ENCODE data around the gene ABCA13. TPM values are rescaled to one million over a fixed set of nuclear protein-coding genes. Genes with fewer than 3 reads are reported as not detected.

Gene ABCA13
- total and polyA plus RNA-seq, 4 donors: 1.2 to 23.2 (median 3.5) TPM

DNA sequence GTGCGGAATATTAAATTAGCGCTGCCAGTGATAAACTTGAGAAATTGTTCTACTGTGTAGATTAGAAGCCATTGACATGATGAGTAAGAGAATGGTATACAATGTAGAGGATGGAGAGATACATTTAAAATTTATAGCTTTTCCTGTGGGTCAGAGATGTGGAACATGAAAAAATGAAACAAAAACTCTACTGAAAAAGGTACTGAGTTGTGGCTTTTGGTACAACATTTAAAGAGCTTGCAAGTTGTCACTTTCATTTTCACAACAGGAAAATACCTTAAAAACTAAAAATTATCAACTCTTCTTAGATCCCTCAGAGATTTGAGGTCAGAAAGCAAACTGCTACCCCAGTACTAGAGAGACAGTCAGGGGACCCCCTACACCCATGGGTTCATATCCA is 404.3 kb downstream of the ABCA13 start:
- DNase-seq: no peak
- TF ChIP-seq, protein P1, sequence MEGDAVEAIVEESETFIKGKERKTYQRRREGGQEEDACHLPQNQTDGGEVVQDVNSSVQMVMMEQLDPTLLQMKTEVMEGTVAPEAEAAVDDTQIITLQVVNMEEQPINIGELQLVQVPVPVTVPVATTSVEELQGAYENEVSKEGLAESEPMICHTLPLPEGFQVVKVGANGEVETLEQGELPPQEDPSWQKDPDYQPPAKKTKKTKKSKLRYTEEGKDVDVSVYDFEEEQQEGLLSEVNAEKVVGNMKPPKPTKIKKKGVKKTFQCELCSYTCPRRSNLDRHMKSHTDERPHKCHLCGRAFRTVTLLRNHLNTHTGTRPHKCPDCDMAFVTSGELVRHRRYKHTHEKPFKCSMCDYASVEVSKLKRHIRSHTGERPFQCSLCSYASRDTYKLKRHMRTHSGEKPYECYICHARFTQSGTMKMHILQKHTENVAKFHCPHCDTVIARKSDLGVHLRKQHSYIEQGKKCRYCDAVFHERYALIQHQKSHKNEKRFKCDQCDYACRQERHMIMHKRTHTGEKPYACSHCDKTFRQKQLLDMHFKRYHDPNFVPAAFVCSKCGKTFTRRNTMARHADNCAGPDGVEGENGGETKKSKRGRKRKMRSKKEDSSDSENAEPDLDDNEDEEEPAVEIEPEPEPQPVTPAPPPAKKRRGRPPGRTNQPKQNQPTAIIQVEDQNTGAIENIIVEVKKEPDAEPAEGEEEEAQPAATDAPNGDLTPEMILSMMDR (IDR thresholded peaks at IDR 0.05; ENCODE audit: control extremely low read depth, extremely low read depth): no peak
- no peaks in the 10 kb centered on the region for H3K36me3 ChIP-seq (ENCODE audit: control insufficient read depth in 4 of 4, insufficient read depth in 4 of 4, low read length in 4 of 4)
- H3K9ac ChIP-seq (ENCODE audit: insufficient read depth in 1 of 2, low read length in 2 of 2): no peak overlapping the region
- no peak overlapping the region for H3K4me3 ChIP-seq
- H3K27me3 ChIP-seq (ENCODE audit: control insufficient read depth in 3 of 3, insufficient read depth in 3 of 3, low read length in 2 of 3): no peaks in the 10 kb centered on the region
- no peak for ATAC-seq (ENCODE audit: insufficient read depth, low FRiP score)
- no peaks in the 10 kb centered on the region for H3K4me1 ChIP-seq (ENCODE audit: control insufficient read depth in 5 of 5, insufficient read depth in 5 of 5, low read length in 5 of 5)
- 97 to 99% methylated on average over 2 of the region's 2 CpGs for WGBS, 2 donors
- H3K9me3 ChIP-seq (ENCODE audit: control insufficient read depth in 4 of 4, insufficient read depth in 3 of 4, low read length in 3 of 4): no peaks in the 10 kb centered on the region
- H3K27ac ChIP-seq (ENCODE audit: low read depth in 1 of 2, low read length in 1 of 2): no peak overlapping the region

DNA sequence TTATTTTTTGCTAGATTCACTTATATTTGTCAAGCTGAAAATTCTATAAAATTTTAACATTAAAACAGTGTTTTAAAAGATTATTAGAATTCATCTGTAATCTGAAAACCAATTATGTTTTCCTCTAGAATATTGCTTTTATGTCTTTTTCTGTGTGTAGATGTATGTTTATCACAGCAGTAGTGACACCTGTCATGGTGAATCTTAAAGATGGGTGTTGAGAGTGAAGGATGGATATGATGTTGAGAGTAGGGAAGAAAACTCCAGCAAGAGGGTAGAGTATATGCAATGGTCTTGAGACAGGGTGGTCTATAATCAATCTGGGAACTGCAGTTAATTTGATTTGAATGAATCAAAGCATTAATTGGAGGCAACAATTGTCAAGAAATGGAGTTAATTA is 416.2 kb downstream of the ABCA13 start:
- H3K27me3 ChIP-seq (ENCODE audit: control insufficient read depth in 3 of 3, insufficient read depth in 3 of 3, low read length in 2 of 3): no peaks in the 10 kb centered on the region
- H3K4me1 ChIP-seq (ENCODE audit: control insufficient read depth in 5 of 5, insufficient read depth in 5 of 5, low read length in 5 of 5): no peaks in the 10 kb centered on the region
- H3K36me3 ChIP-seq (ENCODE audit: control insufficient read depth in 4 of 4, insufficient read depth in 4 of 4, low read length in 4 of 4): no peaks in the 10 kb centered on the region
- no peaks in the 10 kb centered on the region for H3K9me3 ChIP-seq (ENCODE audit: control insufficient read depth in 4 of 4, insufficient read depth in 3 of 4, low read length in 3 of 4)
- H3K9ac ChIP-seq (ENCODE audit: insufficient read depth in 1 of 2, low read length in 2 of 2): no peak overlapping the region
- DNase-seq (no peak), ATAC-seq (ENCODE audit: insufficient read depth, low FRiP score) (no peak)
- TF ChIP-seq, protein P1 (IDR thresholded peaks at IDR 0.05; ENCODE audit: control extremely low read depth, extremely low read depth): no peak
- H3K27ac ChIP-seq (ENCODE audit: low read depth in 1 of 2, low read length in 1 of 2): no peak overlapping the region
- H3K4me3 ChIP-seq: no peak overlapping the region

DNA sequence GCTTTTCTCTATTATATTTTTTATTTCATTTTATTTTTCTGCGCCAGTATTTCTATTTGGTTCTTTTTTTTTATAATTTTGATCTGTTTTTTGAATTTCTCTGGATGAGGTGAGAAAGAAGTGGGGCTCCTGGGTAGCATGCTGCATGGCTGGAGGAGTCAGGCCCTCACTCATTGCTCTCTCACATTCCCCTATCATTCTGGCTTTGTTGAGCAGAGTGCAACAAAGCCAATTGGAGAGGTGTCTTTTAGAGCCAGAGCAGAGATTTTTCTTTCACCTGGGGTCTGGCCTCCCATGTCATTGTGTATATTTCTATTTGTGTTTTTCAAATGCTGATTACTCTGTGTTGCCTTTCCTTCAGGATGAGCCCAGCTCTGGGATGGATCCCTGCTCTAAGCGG is 423.1 kb downstream of the ABCA13 start:
- no peaks in the 10 kb centered on the region for H3K4me1 ChIP-seq (ENCODE audit: control insufficient read depth in 5 of 5, insufficient read depth in 5 of 5, low read length in 5 of 5)
- 96 to 100% methylated on average over 2 of the region's 2 CpGs for WGBS, 2 donors
- no peak overlapping the region for H3K4me3 ChIP-seq
- DNase-seq: no peak
- no peak overlapping the region for H3K9ac ChIP-seq (ENCODE audit: insufficient read depth in 1 of 2, low read length in 2 of 2)
- no peak for ATAC-seq (ENCODE audit: insufficient read depth, low FRiP score)
- no peaks in the 10 kb centered on the region for H3K9me3 ChIP-seq (ENCODE audit: control insufficient read depth in 4 of 4, insufficient read depth in 3 of 4, low read length in 3 of 4)
- no peaks in the 10 kb centered on the region for H3K27me3 ChIP-seq (ENCODE audit: control insufficient read depth in 3 of 3, insufficient read depth in 3 of 3, low read length in 2 of 3)
- H3K27ac ChIP-seq (ENCODE audit: low read depth in 1 of 2, low read length in 1 of 2): no peak overlapping the region
- TF ChIP-seq, protein P1 (IDR thresholded peaks at IDR 0.05; ENCODE audit: control extremely low read depth, extremely low read depth): no peak
- H3K36me3 ChIP-seq (ENCODE audit: control insufficient read depth in 4 of 4, insufficient read depth in 4 of 4, low read length in 4 of 4): no peaks in the 10 kb centered on the region

DNA sequence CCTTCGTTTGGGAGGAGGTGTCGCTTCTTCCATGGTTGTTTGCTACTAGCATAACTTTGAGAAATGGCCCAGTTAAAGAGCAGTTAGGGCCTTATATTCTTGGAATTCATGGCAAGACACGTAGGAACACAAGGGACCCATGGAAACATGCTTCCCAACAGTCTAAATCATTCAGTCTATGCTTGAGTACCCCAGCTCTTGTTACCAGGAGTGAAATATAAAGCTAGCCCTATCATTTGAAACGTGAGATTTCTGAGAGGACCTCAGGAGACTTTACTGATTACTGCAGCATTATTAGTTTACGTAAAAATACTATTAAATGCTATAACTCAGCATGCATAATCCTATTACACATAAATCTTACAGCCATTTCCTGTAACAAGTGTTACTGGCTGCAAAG is 424.5 kb downstream of the ABCA13 start:
- H3K9ac ChIP-seq (ENCODE audit: insufficient read depth in 1 of 2, low read length in 2 of 2): no peak overlapping the region
- TF ChIP-seq, protein P1 (IDR thresholded peaks at IDR 0.05; ENCODE audit: control extremely low read depth, extremely low read depth): no peak
- no peaks in the 10 kb centered on the region for H3K27me3 ChIP-seq (ENCODE audit: control insufficient read depth in 3 of 3, insufficient read depth in 3 of 3, low read length in 2 of 3)
- ATAC-seq (ENCODE audit: insufficient read depth, low FRiP score): no peak
- H3K36me3 ChIP-seq (ENCODE audit: control insufficient read depth in 4 of 4, insufficient read depth in 4 of 4, low read length in 4 of 4): no peaks in the 10 kb centered on the region
- no peaks in the 10 kb centered on the region for H3K4me1 ChIP-seq (ENCODE audit: control insufficient read depth in 5 of 5, insufficient read depth in 5 of 5, low read length in 5 of 5)
- no peak overlapping the region for H3K27ac ChIP-seq (ENCODE audit: low read depth in 1 of 2, low read length in 1 of 2)
- no peak for DNase-seq
- WGBS, 2 donors: 81 to 85% methylated on average over 5 of the region's 5 CpGs
- H3K4me3 ChIP-seq: no peak overlapping the region
- H3K9me3 ChIP-seq (ENCODE audit: control insufficient read depth in 4 of 4, insufficient read depth in 3 of 4, low read length in 3 of 4): no peaks in the 10 kb centered on the region

Measured in lung (tissue), 12 donors.